Mesenchymal stem cell (in vitro differentiated cells and primary cell): ENCODE measurements around the gene RTN4.

ENCODE experiments used
- DNase-seq: peaks from one replicate; pipeline ENCODE4 v3.0.0-alpha.2; 2013
- H2AFZ ChIP-seq: one replicate; pipeline ENCODE4 v1.6.1; 2013; ENCODE audit warnings: low read depth, mild to moderate bottlenecking, control low read depth, inconsistent platforms, low read length, moderate library complexity
- H2AK5ac ChIP-seq: 2 replicates; pipeline ENCODE4 v1.6.1; 2013; ENCODE audit warnings: low read length, moderate library complexity, mild to moderate bottlenecking, inconsistent platforms; ENCODE audit not compliant: severe bottlenecking
- H2BK120ac ChIP-seq: one replicate; pipeline ENCODE4 v1.6.1; 2013; ENCODE audit warnings: low read depth, mild to moderate bottlenecking, inconsistent platforms, low read length, moderate library complexity
- H2BK12ac ChIP-seq, 2 experiments: one replicate each; pipeline ENCODE4 v1.6.1; 2013; ENCODE audit warnings: inconsistent platforms in 2 of 2, low read length in 2 of 2, mild to moderate bottlenecking in 2 of 2, moderate library complexity in 2 of 2, control low read depth in 1 of 2
- H2BK15ac ChIP-seq: one replicate; pipeline ENCODE4 v1.6.1; 2013; ENCODE audit warnings: mild to moderate bottlenecking, low read depth, inconsistent platforms; ENCODE audit not compliant: poor library complexity, severe bottlenecking
- H2BK5ac ChIP-seq: 2 replicates; pipeline ENCODE4 v1.6.1; 2013; ENCODE audit warnings: low read depth, mild to moderate bottlenecking, low read length, control low read depth, inconsistent platforms; ENCODE audit not compliant: poor library complexity, severe bottlenecking
- H3K14ac ChIP-seq, 2 experiments: one replicate each; pipeline ENCODE4 v1.6.1; 2013; ENCODE audit warnings: inconsistent platforms in 2 of 2, low read length in 2 of 2, control low read depth in 1 of 2, mild to moderate bottlenecking in 1 of 2, moderate library complexity in 1 of 2
- H3K18ac ChIP-seq, 2 experiments: one replicate each; pipeline ENCODE4 v1.6.1; 2013; ENCODE audit warnings: inconsistent platforms in 2 of 2, low read length in 2 of 2, control low read depth in 1 of 2, low read depth in 1 of 2, mild to moderate bottlenecking in 1 of 2
- H3K23ac ChIP-seq, 2 experiments: one replicate each; pipeline ENCODE4 v1.6.1; 2013; ENCODE audit warnings: inconsistent platforms in 2 of 2, low read length in 2 of 2, mild to moderate bottlenecking in 2 of 2, moderate library complexity in 2 of 2, control low read depth in 1 of 2
- H3K27ac ChIP-seq: 2 replicates; pipeline ENCODE4 v1.5.1; 2013; ENCODE audit warnings: mild to moderate bottlenecking, moderate library complexity, low read length, control low read depth, inconsistent platforms; ENCODE audit not compliant: poor library complexity, severe bottlenecking
- H3K27me3 ChIP-seq, 2 experiments: 2 replicates each; pipeline versions ENCODE4 v1.6.1 to v1.7.0; 2013; ENCODE audit warnings: low read length in 2 of 2, mild to moderate bottlenecking in 2 of 2, moderate library complexity in 2 of 2, control low read depth in 1 of 2, inconsistent platforms in 1 of 2; ENCODE audit not compliant: control insufficient read depth in 1 of 2, insufficient read depth in 1 of 2
- H3K36me3 ChIP-seq, 2 experiments: 2 replicates each; pipeline versions ENCODE4 v1.6.1 to v1.7.0; 2013; ENCODE audit warnings: low read length in 2 of 2, control low read depth in 1 of 2, inconsistent platforms in 1 of 2, low read depth in 1 of 2, mild to moderate bottlenecking in 1 of 2; ENCODE audit not compliant: insufficient read depth in 2 of 2, control insufficient read depth in 1 of 2
- H3K4ac ChIP-seq, 2 experiments: one replicate each; pipeline ENCODE4 v1.6.1; 2013; ENCODE audit warnings: inconsistent platforms in 2 of 2, low read length in 2 of 2, mild to moderate bottlenecking in 2 of 2, moderate library complexity in 2 of 2, control low read depth in 1 of 2, low read depth in 1 of 2
- H3K4me1 ChIP-seq: 2 replicates; pipeline ENCODE4 v1.6.1; 2013; ENCODE audit warnings: low read depth, low read length, control low read depth; ENCODE audit not compliant: control insufficient read depth, insufficient read depth
- H3K4me2 ChIP-seq: 2 replicates; pipeline ENCODE4 v1.6.1; 2013; ENCODE audit warnings: low read length, mild to moderate bottlenecking, inconsistent platforms; ENCODE audit not compliant: poor library complexity, severe bottlenecking
- H3K4me3 ChIP-seq, 2 experiments: 2 replicates each; pipeline versions ENCODE4 v1.5.1 to v1.7.0; 2013; ENCODE audit warnings: low read length in 2 of 2, mild to moderate bottlenecking in 2 of 2, control low read depth in 1 of 2, low read depth in 1 of 2; ENCODE audit not compliant: insufficient read depth in 1 of 2
- H3K79me1 ChIP-seq: replicated peaks from 2 replicates; pipeline ENCODE4 v1.6.1; 2013; ENCODE audit warnings: mild to moderate bottlenecking, control low read depth, low read length, inconsistent platforms; ENCODE audit not compliant: poor library complexity, severe bottlenecking
- H3K9ac ChIP-seq: 2 replicates; pipeline ENCODE4 v1.7.0; 2013; ENCODE audit warnings: mild to moderate bottlenecking, low read length, moderate library complexity
- H3K9me3 ChIP-seq: 2 replicates; pipeline ENCODE4 v1.7.0; 2013; ENCODE audit warnings: mild to moderate bottlenecking, low read length; ENCODE audit not compliant: control insufficient read depth
- H4K8ac ChIP-seq: one replicate; pipeline ENCODE4 v1.6.1; 2013; ENCODE audit warnings: inconsistent platforms, mild to moderate bottlenecking, low read length, moderate library complexity
- H4K91ac ChIP-seq: one replicate; pipeline ENCODE4 v1.6.1; 2013; ENCODE audit warnings: mild to moderate bottlenecking, low read length, inconsistent platforms
- WGBS: methylation state at CpG from one replicate; pipeline ENCODE4 v1.1.7; 2013; ENCODE audit warnings: mixed read lengths; 5-methylcytosine and 5-hydroxymethylcytosine counted together

The RTN4 gene

DNA sequence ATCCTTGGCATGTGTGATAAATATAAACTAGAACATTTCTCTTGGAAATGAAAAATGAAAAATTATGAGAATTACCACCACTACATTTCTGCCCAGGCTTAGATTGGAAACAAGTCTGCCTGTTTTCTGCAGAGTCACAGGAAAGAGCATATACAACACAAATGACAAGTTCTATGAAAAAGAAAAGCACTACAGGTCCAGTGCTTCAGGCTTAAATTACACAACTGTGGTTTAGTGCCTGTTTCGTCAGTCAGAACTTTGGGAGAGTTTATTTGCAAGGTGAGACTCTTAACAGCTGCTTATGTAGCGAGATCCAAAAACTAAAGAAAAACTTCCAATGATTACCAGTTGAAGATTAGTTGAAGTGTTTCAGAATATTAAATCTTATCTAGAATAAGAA is 68.9 kb downstream of the RTN4 start:
- no peak overlapping the region for H3K18ac ChIP-seq
- H3K36me3 ChIP-seq, result peaks cover 0 to 88% of the 10 kb centered on the region in 2 experiments
- no peak overlapping the region for H3K4ac ChIP-seq
- no peaks in the 10 kb centered on the region for H3K79me1 ChIP-seq
- 89% methylated on average over 1 of the region's 2 CpGs for WGBS
- H4K91ac ChIP-seq, result no peak overlapping the region
- H3K9ac ChIP-seq, result no peak overlapping the region
- H3K9me3 ChIP-seq, result no peaks in the 10 kb centered on the region
- DNase-seq, result no peak
- no peak overlapping the region for H3K14ac ChIP-seq
- H2BK5ac ChIP-seq, result no peak overlapping the region
- H3K4me1 ChIP-seq, result peaks cover 1% of the 10 kb centered on the region
- no peak overlapping the region for H3K27ac ChIP-seq
- no peak overlapping the region for H3K4me2 ChIP-seq
- no peak overlapping the region for H4K8ac ChIP-seq
- H2AK5ac ChIP-seq, result no peak overlapping the region
- H3K4me3 ChIP-seq, result no peak overlapping the region
- no peak overlapping the region for H2BK15ac ChIP-seq
- no peaks in the 10 kb centered on the region for H3K27me3 ChIP-seq
- H2BK120ac ChIP-seq, result no peak overlapping the region
- H2AFZ ChIP-seq, result no peak overlapping the region
- no peak overlapping the region for H2BK12ac ChIP-seq
- H3K23ac ChIP-seq, result no peak overlapping the region

GRCh38 chr2:54979321-54980044 is 70.8 kb downstream of the RTN4 start:
- no peak overlapping the region for H3K18ac ChIP-seq

DNA sequence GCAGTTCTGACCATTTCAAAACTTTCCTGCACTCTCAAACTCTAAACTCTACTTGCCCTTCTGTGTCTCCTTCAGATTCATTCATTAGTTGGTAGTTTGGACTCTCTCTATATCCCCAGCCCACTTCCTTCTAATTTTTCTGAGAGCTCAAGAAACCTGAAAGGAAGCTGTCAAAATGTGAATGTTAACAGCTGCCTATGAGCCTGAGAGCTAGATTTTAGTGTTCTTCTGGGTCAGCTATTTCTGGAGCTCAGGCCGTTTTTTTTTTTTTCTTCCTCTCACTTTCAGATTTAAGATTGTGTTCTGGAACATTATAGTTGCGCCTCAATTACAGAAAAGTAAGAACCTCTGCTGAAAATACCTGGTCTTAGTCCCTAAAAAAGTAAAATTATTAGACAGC is 73.1 kb downstream of the RTN4 start:
- no peak overlapping the region for H3K4ac ChIP-seq
- no peak overlapping the region for H2BK15ac ChIP-seq
- no peak overlapping the region for H2BK5ac ChIP-seq
- H2BK12ac ChIP-seq, result no peak overlapping the region
- no peak overlapping the region for H3K27ac ChIP-seq
- no peak overlapping the region for H3K23ac ChIP-seq
- H3K9ac ChIP-seq, result no peak overlapping the region
- no peak overlapping the region for H2BK120ac ChIP-seq
- no peaks in the 10 kb centered on the region for H3K79me1 ChIP-seq
- H3K27me3 ChIP-seq, result no peaks in the 10 kb centered on the region
- no peak overlapping the region for H4K91ac ChIP-seq
- WGBS, result no CpG with 5 or more reads among the region's 2 CpGs
- no peak overlapping the region for H2AFZ ChIP-seq
- no peak overlapping the region for H2AK5ac ChIP-seq
- no peak overlapping the region for H4K8ac ChIP-seq
- peak; percentile 58 for DNase-seq
- H3K4me3 ChIP-seq, result no peak overlapping the region
- H3K9me3 ChIP-seq, result no peaks in the 10 kb centered on the region
- no peak overlapping the region for H3K4me2 ChIP-seq
- H3K4me1 ChIP-seq, result peaks cover 3% of the 10 kb centered on the region
- no peak overlapping the region for H3K14ac ChIP-seq
- no peak overlapping the region for H3K18ac ChIP-seq
- peaks cover 5 to 87% of the 10 kb centered on the region in 2 experiments for H3K36me3 ChIP-seq

More at GRCh38 chr2:54979321-54980044, 70.8 kb downstream of the RTN4 start:
- Histone ChIP-seq H3K9me3 (no peaks in the 10 kb centered on the region), H2BK5ac (no peak overlapping the region), H2BK12ac (no peak overlapping the region), H4K91ac (no peak overlapping the region), H3K4ac (no peak overlapping the region), H3K4me3 (no peak overlapping the region), H3K14ac (no peak overlapping the region), H4K8ac (no peak overlapping the region), H3K27me3 (no peaks in the 10 kb centered on the region), H3K4me2 (no peak overlapping the region), H3K9ac (no peak overlapping the region), H2AFZ (no peak overlapping the region), H3K36me3 (peaks cover 2 to 88% of the 10 kb centered on the region in 2 experiments), H2AK5ac (no peak overlapping the region), H2BK15ac (no peak overlapping the region), H3K4me1 (peaks cover 3% of the 10 kb centered on the region), H2BK120ac (no peak overlapping the region), H3K79me1 (no peaks in the 10 kb centered on the region), H3K27ac (no peak overlapping the region), H3K23ac (no peak overlapping the region)
- DNase-seq, result no peak
- 100% methylated on average over 1 of the region's 4 CpGs for WGBS

DNA sequence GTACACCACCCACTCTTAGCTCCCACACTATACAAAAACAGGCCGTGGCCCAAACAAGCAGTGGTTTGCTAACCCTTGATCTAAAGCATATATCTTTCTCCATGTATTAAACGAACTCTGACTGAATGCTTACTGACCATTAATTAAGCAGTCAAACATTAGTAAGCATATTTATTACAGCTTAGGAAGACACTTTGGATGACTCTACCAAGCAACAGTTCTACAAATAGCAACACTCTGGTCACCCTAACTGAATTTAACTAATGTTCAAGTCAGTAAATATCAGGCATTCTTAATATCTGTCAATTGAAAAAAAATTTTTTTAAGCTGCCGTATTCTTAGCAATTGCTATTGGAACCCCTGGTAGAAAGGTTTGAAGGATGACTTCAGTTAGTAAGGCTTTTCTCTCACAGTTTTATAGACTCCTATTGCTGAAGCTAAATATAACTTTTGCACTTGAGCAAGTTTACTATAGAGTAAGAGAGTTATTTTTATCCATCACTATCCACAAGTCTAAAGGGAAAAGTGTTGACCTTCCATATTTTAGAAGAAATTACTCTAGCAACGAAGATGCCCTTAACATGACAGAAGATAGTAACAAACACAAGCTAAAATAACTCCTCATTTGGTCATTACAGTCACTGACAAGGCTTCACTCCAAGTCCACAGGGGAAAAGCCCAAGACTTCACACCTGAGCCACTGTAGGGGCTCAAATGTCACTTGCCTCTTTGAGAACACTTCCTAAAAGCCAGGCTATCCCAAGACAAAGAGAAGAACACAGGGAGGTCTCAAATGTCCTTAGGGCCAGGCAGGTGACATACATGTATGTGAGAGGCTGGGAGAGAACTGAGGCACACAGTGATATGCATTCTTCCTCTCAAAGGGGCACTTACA is 74.4 kb downstream of the RTN4 start:
- no peak overlapping the region for H3K27ac ChIP-seq
- H4K8ac ChIP-seq, result no peak overlapping the region
- H2AK5ac ChIP-seq, result no peak overlapping the region
- no peaks in the 10 kb centered on the region for H3K9me3 ChIP-seq
- no peak overlapping the region for H4K91ac ChIP-seq
- peak overlapping the region in 1 of 2 experiments; percentile 43 for H3K18ac ChIP-seq
- H2BK5ac ChIP-seq, result no peak overlapping the region
- H3K36me3 ChIP-seq, result peaks cover 5 to 88% of the 10 kb centered on the region in 2 experiments
- no peak overlapping the region for H2BK12ac ChIP-seq
- no peaks in the 10 kb centered on the region for H3K79me1 ChIP-seq
- no peak overlapping the region for H3K9ac ChIP-seq
- H2AFZ ChIP-seq, result no peak overlapping the region
- H2BK120ac ChIP-seq, result no peak overlapping the region
- no peak overlapping the region for H3K4ac ChIP-seq
- no peak overlapping the region for H2BK15ac ChIP-seq
- no peaks in the 10 kb centered on the region for H3K27me3 ChIP-seq
- peak; percentile 62 for DNase-seq
- no peak overlapping the region for H3K4me3 ChIP-seq
- H3K4me2 ChIP-seq, result no peak overlapping the region
- no peak overlapping the region for H3K14ac ChIP-seq
- peaks cover 3% of the 10 kb centered on the region for H3K4me1 ChIP-seq
- WGBS, result 70% methylated on average over 4 of the region's 4 CpGs
- no peak overlapping the region for H3K23ac ChIP-seq
